Endothelial cell of umbilical vein (primary cell): ENCODE measurements around the gene GPR68.

ENCODE experiments used
- CTCF ChIP-seq, 2 donors: IDR thresholded peaks; 1 replicate in 1 of 2; 2 replicates in 1 of 2; pipeline ENCODE4 v1.5.1; 2011; ENCODE audit warnings: low read length in 2 of 2, mild to moderate bottlenecking in 2 of 2, moderate library complexity in 2 of 2, control low read depth in 1 of 2, inconsistent platforms in 1 of 2, low read depth in 1 of 2; ENCODE audit not compliant: insufficient read depth in 1 of 2; ENCODE audit errors: extremely low read depth in 1 of 2
- EZH2 ChIP-seq: IDR thresholded peaks from 2 replicates; pipeline ENCODE4 v1.6.1; 2012; ENCODE audit warnings: borderline replicate concordance, low read depth, mild to moderate bottlenecking, moderate library complexity, low read length, inconsistent platforms; ENCODE audit not compliant: severe bottlenecking
- GATA2 ChIP-seq: IDR thresholded peaks from 2 replicates; pipeline ENCODE4 v1.7.0; 2011; ENCODE audit warnings: low read depth, mild to moderate bottlenecking, moderate library complexity, mixed read lengths, low read length; ENCODE audit not compliant: insufficient read length, insufficient read depth
- JUN ChIP-seq: IDR thresholded peaks from 2 replicates; pipeline ENCODE4 v1.6.1; 2011; ENCODE audit warnings: borderline replicate concordance, low read depth; ENCODE audit not compliant: insufficient read length, insufficient read depth
- MAX ChIP-seq: IDR thresholded peaks from 2 replicates; pipeline ENCODE4 v1.6.1; 2011; ENCODE audit not compliant: insufficient read depth, insufficient read length
- POLR2A ChIP-seq: IDR thresholded peaks from 2 replicates; pipeline ENCODE4 v1.6.1; 2012; ENCODE audit warnings: low read depth, mild to moderate bottlenecking, control low read depth, low read length
- POLR2AphosphoS5 ChIP-seq: IDR thresholded peaks from 2 replicates; pipeline ENCODE4 v1.6.1; 2012; ENCODE audit warnings: low read depth, mild to moderate bottlenecking, control low read depth, low read length, moderate library complexity; ENCODE audit not compliant: insufficient read depth

- no peak for TF ChIP-seq POLR2A
- TF ChIP-seq EZH2, result no peak
- no peak for TF ChIP-seq CTCF (IDR thresholded peaks at IDR 0.05; ENCODE audit: extremely low read depth in 1 of 2, insufficient read depth in 1 of 2, low read depth in 1 of 2, low read length in 2 of 2)
- no peak for TF ChIP-seq MAX
- no peak for TF ChIP-seq JUN
- TF ChIP-seq POLR2AphosphoS5, result no peak
- TF ChIP-seq GATA2, result no peak
These were observed 57.2 kb downstream of the GPR68 start for GRCh38 chr14:91187271-91187670.
